ENCODE measurements around the gene SLC27A3.

DNA sequence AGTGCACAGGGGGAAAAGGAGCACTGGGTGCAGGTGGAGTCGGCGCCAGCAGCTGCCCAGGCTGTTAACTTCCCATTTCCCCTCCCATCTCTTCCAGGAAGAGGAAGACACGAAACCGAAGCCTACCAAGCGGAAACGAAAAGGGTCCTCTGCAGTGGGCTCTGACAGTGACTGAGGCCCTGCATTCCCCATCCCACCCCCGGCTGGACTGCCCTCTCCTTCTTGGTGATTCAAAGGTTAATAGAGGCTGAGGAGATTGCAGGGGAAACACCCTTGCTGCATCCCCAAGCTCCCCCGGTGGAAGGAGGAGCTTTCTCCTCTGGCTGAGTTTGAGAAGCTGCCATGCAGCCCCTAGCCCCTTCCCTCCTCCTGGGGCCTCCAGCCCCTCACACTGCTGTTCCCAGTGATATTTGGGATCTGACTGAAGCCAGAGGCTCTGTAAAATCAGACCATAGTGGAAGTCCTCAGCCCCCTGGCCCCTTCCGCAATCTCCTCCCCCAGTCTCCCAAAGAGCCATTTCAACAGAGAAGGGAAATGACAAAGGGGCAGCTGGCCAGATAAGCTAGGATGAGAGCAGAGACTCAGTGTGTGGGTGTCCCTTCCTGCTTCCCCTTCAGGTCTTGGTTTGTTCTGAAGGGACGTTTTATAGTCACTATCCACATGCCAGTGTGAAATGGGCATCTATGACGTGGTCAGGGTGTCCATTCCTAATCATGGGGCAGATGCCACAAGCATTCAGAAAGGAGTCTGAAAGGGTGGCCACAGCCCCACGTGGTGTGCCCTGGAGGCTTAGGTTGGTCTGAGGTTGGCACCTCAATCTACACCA, 1.9 kb upstream of the SLC27A3 start:
- no peak for TF ChIP-seq POLR2A (IDR thresholded peaks at IDR 0.05; ENCODE audit: low read length)
- no peak for TF ChIP-seq GATA1 (IDR thresholded peaks at IDR 0.05; ENCODE audit: low read depth, low read length)

Data from erythroblast (primary cell).